GM19397 (cell line): ENCODE data around the gene SNURF.
"Not testable (repeated sequence)": the region's sequence is repeated elsewhere in the genome, so short reads cannot be mapped to it uniquely, and the experiment has no call there.

ENCODE experiments used
- ATAC-seq: cut with Tn5 transposase; IDR thresholded peaks from one replicate; pipeline ENCODE4 v1.9.1; 2021; ENCODE audit warnings: mild to moderate bottlenecking, moderate library complexity; ENCODE audit not compliant: unreplicated experiment

Gene SNURF

GRCh38 chr15:24966364-24967103 is 11.7 kb downstream of the SNURF start:
- no peak for ATAC-seq

GRCh38 chr15:24971052-24971451 is 16.3 kb downstream of the SNURF start:
- ATAC-seq = no peak

- ATAC-seq = no peak
These were observed 17.0 kb downstream of the SNURF start for GRCh38 chr15:24971772-24972171.

GRCh38 chr15:24972707-24973106 is 17.9 kb downstream of the SNURF start:
- not testable (repeated sequence) for ATAC-seq

GRCh38 chr15:24976932-24977331 is 22.1 kb downstream of the SNURF start:
- ATAC-seq = no peak

- no peak for ATAC-seq
These were observed 22.9 kb downstream of the SNURF start for GRCh38 chr15:24977686-24978085.

- ATAC-seq = no peak
These were observed 30.4 kb downstream of the SNURF start for GRCh38 chr15:24985224-24985623.

- no peak for ATAC-seq
These were observed 31.9 kb downstream of the SNURF start for GRCh38 chr15:24986653-24987052.
